ENCODE data around the gene ZNF367.

DNA sequence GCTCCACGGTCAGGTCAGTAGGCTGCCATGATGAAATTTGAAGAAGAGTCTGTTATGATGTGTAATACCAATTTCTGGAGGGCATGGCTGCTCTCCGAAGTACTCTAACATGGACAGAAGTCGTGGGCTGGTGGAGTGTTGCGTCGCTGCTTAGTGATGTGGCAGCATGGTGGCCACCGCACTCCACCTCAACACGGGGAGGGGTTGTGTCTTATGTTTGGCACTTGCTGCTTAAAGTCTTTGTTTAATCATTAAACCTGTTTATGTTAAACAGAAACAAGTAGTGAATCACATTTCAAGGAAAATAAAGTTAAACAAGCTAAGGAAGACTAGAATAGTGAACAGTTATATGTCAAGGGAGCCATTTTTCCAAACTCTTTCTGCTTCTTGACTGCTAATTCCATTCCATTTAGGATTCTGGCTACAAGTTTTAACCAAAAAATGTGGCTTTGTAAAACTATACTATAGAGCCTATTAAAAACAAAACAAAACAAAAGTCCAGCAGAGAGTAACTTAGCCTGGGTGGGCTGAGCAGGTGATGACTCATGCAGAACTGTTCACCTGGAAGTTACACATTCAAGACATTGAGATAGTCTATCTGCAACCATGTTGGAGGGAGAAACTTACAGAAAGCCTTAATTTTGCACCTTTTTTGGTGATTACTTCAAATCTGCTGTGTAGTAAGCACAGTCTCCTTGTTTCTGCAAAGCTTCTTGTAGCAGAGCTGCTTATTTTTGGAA is 41.3 kb upstream of the ZNF367 start:
- TF ChIP-seq, protein P1, sequence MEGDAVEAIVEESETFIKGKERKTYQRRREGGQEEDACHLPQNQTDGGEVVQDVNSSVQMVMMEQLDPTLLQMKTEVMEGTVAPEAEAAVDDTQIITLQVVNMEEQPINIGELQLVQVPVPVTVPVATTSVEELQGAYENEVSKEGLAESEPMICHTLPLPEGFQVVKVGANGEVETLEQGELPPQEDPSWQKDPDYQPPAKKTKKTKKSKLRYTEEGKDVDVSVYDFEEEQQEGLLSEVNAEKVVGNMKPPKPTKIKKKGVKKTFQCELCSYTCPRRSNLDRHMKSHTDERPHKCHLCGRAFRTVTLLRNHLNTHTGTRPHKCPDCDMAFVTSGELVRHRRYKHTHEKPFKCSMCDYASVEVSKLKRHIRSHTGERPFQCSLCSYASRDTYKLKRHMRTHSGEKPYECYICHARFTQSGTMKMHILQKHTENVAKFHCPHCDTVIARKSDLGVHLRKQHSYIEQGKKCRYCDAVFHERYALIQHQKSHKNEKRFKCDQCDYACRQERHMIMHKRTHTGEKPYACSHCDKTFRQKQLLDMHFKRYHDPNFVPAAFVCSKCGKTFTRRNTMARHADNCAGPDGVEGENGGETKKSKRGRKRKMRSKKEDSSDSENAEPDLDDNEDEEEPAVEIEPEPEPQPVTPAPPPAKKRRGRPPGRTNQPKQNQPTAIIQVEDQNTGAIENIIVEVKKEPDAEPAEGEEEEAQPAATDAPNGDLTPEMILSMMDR (conservative IDR thresholded peaks at IDR 0.05 in 1 of 2, IDR thresholded peaks at IDR 0.05 in 1 of 2; ENCODE audit: low read depth in 1 of 2, low read length in 2 of 2) = no peak
- TF ChIP-seq EZH2 (IDR thresholded peaks at IDR 0.05; ENCODE audit: low read length, missing control alignments) = no peak
